GM19463 (cell line): Measurements from ENCODE around the gene GOLT1A.

ENCODE experiments used
- ATAC-seq: cut with Tn5 transposase; IDR thresholded peaks from one replicate; pipeline ENCODE4 v1.9.1; 2021; ENCODE audit warnings: mild to moderate bottlenecking, moderate library complexity; ENCODE audit not compliant: unreplicated experiment

Gene GOLT1A

GRCh38 chr1:204213668-204214662 lies at the start of gene GOLT1A:
GOLT1A (minus strand) TSS chr1:204213988; CDS start chr1:204213906, 82 bp downstream.
- ATAC-seq, result peak; percentile 78

GRCh38 chr1:204263254-204263910 lies 49.6 kb upstream of the GOLT1A start:
- no peak for ATAC-seq

- no peak for ATAC-seq
Observed at GRCh38 chr1:204262506-204263253, 48.9 kb upstream of the GOLT1A start.

- ATAC-seq, result no peak
Observed at GRCh38 chr1:204261746-204262505, 48.1 kb upstream of the GOLT1A start.

GRCh38 chr1:204261266-204261665 lies 47.5 kb upstream of the GOLT1A start:
- no peak for ATAC-seq

- no peak for ATAC-seq
Observed at GRCh38 chr1:204260601-204261197, 46.9 kb upstream of the GOLT1A start.

- no peak for ATAC-seq
Observed at GRCh38 chr1:204259782-204260181, 46.0 kb upstream of the GOLT1A start.

- ATAC-seq, result no peak
Observed at GRCh38 chr1:204259196-204259595, 45.4 kb upstream of the GOLT1A start.

- ATAC-seq, result no peak
Observed at GRCh38 chr1:204258213-204259115, 44.7 kb upstream of the GOLT1A start.

GRCh38 chr1:204257446-204257845 lies 43.7 kb upstream of the GOLT1A start:
- ATAC-seq, result no peak

GRCh38 chr1:204256531-204256930 lies 42.7 kb upstream of the GOLT1A start:
- ATAC-seq, result no peak

- no peak for ATAC-seq
Observed at GRCh38 chr1:204255966-204256365, 42.2 kb upstream of the GOLT1A start.

GRCh38 chr1:204255225-204255624 lies 41.4 kb upstream of the GOLT1A start:
- ATAC-seq, result no peak

GRCh38 chr1:204254031-204254661 lies 40.4 kb upstream of the GOLT1A start:
- ATAC-seq, result no peak

GRCh38 chr1:204251926-204252689 lies 38.3 kb upstream of the GOLT1A start:
- no peak for ATAC-seq

GRCh38 chr1:204251286-204251685 lies 37.5 kb upstream of the GOLT1A start:
- no peak for ATAC-seq

- ATAC-seq, result no peak
Observed at GRCh38 chr1:204250428-204251030, 36.7 kb upstream of the GOLT1A start.
